Measurements from ENCODE around the gene MLLT11.

Gene MLLT11

DNA sequence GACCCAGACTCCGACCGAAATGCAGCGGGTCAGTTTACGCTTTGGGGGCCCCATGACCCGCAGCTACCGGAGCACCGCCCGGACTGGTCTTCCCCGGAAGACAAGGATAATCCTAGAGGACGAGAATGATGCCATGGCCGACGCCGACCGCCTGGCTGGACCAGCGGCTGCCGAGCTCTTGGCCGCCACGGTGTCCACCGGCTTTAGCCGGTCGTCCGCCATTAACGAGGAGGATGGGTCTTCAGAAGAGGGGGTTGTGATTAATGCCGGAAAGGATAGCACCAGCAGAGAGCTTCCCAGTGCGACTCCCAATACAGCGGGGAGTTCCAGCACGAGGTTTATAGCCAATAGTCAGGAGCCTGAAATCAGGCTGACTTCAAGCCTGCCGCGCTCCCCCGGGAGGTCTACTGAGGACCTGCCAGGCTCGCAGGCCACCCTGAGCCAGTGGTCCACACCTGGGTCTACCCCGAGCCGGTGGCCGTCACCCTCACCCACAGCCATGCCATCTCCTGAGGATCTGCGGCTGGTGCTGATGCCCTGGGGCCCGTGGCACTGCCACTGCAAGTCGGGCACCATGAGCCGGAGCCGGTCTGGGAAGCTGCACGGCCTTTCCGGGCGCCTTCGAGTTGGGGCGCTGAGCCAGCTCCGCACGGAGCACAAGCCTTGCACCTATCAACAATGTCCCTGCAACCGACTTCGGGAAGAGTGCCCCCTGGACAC lies 12.1 kb upstream of the MLLT11 start:
- peak; percentile 41 for DNase-seq (ENCODE audit: extremely low read depth, low read depth)
- peak overlapping the region; percentile 60 for H3K4me3 ChIP-seq (replicated peaks; ENCODE audit: low read depth, low read length)
- TF ChIP-seq, protein P1, sequence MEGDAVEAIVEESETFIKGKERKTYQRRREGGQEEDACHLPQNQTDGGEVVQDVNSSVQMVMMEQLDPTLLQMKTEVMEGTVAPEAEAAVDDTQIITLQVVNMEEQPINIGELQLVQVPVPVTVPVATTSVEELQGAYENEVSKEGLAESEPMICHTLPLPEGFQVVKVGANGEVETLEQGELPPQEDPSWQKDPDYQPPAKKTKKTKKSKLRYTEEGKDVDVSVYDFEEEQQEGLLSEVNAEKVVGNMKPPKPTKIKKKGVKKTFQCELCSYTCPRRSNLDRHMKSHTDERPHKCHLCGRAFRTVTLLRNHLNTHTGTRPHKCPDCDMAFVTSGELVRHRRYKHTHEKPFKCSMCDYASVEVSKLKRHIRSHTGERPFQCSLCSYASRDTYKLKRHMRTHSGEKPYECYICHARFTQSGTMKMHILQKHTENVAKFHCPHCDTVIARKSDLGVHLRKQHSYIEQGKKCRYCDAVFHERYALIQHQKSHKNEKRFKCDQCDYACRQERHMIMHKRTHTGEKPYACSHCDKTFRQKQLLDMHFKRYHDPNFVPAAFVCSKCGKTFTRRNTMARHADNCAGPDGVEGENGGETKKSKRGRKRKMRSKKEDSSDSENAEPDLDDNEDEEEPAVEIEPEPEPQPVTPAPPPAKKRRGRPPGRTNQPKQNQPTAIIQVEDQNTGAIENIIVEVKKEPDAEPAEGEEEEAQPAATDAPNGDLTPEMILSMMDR (IDR thresholded peaks at IDR 0.05; ENCODE audit: low read depth, low read length, missing control alignments) = peak; percentile 54

GRCh38 chr1:151048645-151049032 lies 11.6 kb upstream of the MLLT11 start:
- DNase-seq (ENCODE audit: extremely low read depth, low read depth) = no peak
- TF ChIP-seq, protein P1 (IDR thresholded peaks at IDR 0.05; ENCODE audit: low read depth, low read length, missing control alignments) = no peak
- peak overlapping the region; percentile 60 for H3K4me3 ChIP-seq (replicated peaks; ENCODE audit: low read depth, low read length)

DNA sequence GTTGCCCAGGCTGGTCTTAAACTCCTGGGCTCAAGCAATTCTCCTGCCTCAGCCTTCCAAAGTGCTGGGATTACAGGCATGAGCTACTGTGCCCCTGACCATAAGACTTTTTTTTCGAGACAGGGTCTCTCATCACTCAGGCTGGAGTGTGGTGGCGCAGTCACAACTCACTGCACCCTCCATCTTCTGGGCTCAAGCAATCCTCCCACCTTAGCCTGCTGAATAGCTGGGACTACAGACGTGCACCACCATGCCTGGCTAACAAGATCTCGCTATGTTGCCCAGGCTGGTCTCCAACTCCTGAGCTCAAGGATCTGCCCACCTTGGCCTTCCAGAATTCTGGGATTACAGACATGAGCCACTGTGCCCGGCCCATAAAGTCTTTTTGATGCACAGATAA lies 10.7 kb upstream of the MLLT11 start:
- no peak for DNase-seq (ENCODE audit: extremely low read depth, low read depth)
- TF ChIP-seq, protein P1 (IDR thresholded peaks at IDR 0.05; ENCODE audit: low read depth, low read length, missing control alignments) = no peak
- no peak overlapping the region for H3K4me3 ChIP-seq (replicated peaks; ENCODE audit: low read depth, low read length)

- no peak for DNase-seq (ENCODE audit: extremely low read depth, low read depth)
- TF ChIP-seq, protein P1 (IDR thresholded peaks at IDR 0.05; ENCODE audit: low read depth, low read length, missing control alignments) = no peak
- H3K4me3 ChIP-seq (replicated peaks; ENCODE audit: low read depth, low read length) = no peak overlapping the region
Measured at GRCh38 chr1:151050051-151050688, 10.0 kb upstream of the MLLT11 start.

- DNase-seq (ENCODE audit: extremely low read depth, low read depth) = no peak
- H3K4me3 ChIP-seq (replicated peaks; ENCODE audit: low read depth, low read length) = no peak overlapping the region
- TF ChIP-seq, protein P1 (IDR thresholded peaks at IDR 0.05; ENCODE audit: low read depth, low read length, missing control alignments) = no peak
Measured at GRCh38 chr1:151051356-151052009, 8.7 kb upstream of the MLLT11 start.

GRCh38 chr1:151054971-151055547 lies 5.1 kb upstream of the MLLT11 start:
- TF ChIP-seq, protein P1 (IDR thresholded peaks at IDR 0.05; ENCODE audit: low read depth, low read length, missing control alignments) = no peak
- DNase-seq (ENCODE audit: extremely low read depth, low read depth) = no peak

More at GRCh38 chr1:151054971-151055547, 5.1 kb upstream of the MLLT11 start:
- no peak overlapping the region for H3K4me3 ChIP-seq (replicated peaks; ENCODE audit: low read depth, low read length)

Measured in HFF-Myc (cell line).